Measurements from ENCODE around the gene AOC3.
A peak's percentile ranks its signal among the peaks of the same experiment; 100 is the strongest.
"Not testable (repeated sequence)": the region's sequence is repeated elsewhere in the genome, so short reads cannot be mapped to it uniquely, and the experiment has no call there.

Gene AOC3

GRCh38 chr17:42844761-42845555 is 6.0 kb upstream of the AOC3 start:
- DNase-seq = no peak

GRCh38 chr17:42845556-42845917 is 5.5 kb upstream of the AOC3 start:
- no peak for DNase-seq

GRCh38 chr17:42845918-42846593 is 4.9 kb upstream of the AOC3 start:
- peak; percentile 76 for DNase-seq

GRCh38 chr17:42846594-42847280 is 4.3 kb upstream of the AOC3 start:
- no peak for DNase-seq

GRCh38 chr17:42848093-42848492 is 2.9 kb upstream of the AOC3 start:
- DNase-seq = no peak

- no peak for DNase-seq
Measured at GRCh38 chr17:42849031-42849430, 2.0 kb upstream of the AOC3 start.

GRCh38 chr17:42849451-42850181 is 1.4 kb upstream of the AOC3 start:
- no peak for DNase-seq

GRCh38 chr17:42851371-42852240 is 607 bp downstream of the AOC3 start:
- not testable (repeated sequence) for DNase-seq

GRCh38 chr17:42852351-42852750 is 1.4 kb downstream of the AOC3 start:
- no peak for DNase-seq

GRCh38 chr17:42853004-42853403 is 2.0 kb downstream of the AOC3 start:
- DNase-seq = no peak

- no peak for DNase-seq
Measured at GRCh38 chr17:42853597-42853967, 2.6 kb downstream of the AOC3 start.

- no peak for DNase-seq
Measured at GRCh38 chr17:42853968-42854790, 3.2 kb downstream of the AOC3 start.

- DNase-seq = no peak
Measured at GRCh38 chr17:42855048-42855596, 4.1 kb downstream of the AOC3 start.

GRCh38 chr17:42856093-42856492 is 5.1 kb downstream of the AOC3 start:
- DNase-seq = not testable (repeated sequence)

GRCh38 chr17:42856516-42856915 is 5.5 kb downstream of the AOC3 start:
- DNase-seq = not testable (repeated sequence)

- DNase-seq = no peak
Measured at GRCh38 chr17:42857389-42857788, 6.4 kb downstream of the AOC3 start.

- no peak for DNase-seq
Measured at GRCh38 chr17:42865638-42866094, 14.7 kb downstream of the AOC3 start.

GRCh38 chr17:42866216-42866615 is 15.2 kb downstream of the AOC3 start:
- no peak for DNase-seq

- DNase-seq = no peak
Measured at GRCh38 chr17:42866631-42867575, 15.9 kb downstream of the AOC3 start.

All from stimulated activated CD8-positive, alpha-beta memory T cell treated with anti-CD3 and anti-CD28 coated beads, Interleukin-4, amount 100 ng/mL, for 48 hours (primary cell).